ENCODE results near the gene PCDHGB5.
"Not testable (repeated sequence)": the region's sequence is repeated elsewhere in the genome, so short reads cannot be mapped to it uniquely, and the experiment has no call there.

PCDHGB5 gene

DNA sequence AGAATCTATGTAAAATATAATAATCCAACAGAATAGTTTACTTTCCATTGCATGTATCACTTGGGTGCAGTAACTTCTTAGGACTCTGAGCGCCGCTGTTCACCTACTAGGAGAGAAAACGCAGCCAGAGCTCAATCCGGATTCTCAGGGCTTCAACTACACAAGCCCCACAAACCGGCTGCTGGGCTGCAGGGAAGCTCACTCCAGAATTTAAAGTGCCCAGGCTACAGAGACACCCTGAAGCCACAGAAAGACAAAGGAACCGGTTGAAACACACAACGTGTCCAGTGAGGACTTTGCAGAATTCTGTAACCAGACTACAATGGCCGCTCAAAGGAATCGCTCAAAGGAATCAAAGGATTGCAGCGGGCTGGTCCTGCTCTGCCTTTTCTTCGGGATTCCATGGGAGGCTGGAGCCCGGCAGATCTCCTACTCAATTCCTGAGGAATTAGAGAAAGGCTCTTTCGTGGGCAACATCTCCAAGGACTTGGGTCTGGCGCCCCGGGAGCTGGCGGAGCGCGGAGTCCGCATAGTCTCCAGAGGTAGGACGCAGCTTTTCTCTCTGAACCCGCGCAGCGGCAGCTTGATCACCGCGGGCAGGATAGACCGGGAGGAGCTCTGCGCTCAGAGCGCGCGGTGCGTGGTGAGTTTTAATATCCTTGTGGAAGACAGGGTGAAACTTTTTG, 15.2 kb downstream of the PCDHGB5 start, which contains the start of gene PCDHGA10:
PCDHGA10 (plus strand) TSS at position 134 of the 686 bp plus-strand sequence; CDS start at position 323, 189 bp downstream.
- peak; percentile 45 for DNase-seq (ENCODE audit: low spot score)

DNA sequence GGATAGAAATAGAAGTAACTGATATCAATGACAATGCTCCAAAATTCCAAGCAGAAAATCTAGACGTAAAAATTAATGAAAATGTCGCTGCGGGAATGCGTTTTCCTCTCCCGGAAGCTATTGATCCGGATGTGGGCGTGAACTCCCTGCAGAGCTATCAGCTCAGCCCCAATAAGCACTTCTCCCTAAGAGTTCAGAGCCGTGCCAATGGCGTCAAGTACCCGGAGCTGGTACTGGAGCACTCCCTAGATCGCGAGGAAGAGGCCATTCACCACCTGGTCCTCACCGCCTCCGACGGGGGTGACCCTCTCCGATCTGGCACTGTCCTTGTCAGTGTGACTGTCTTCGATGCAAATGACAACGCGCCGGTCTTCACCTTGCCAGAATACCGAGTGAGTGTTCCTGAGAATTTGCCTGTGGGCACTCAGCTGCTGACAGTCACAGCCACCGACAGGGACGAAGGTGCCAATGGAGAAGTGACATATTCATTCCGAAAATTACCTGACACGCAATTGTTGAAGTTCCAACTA, 15.9 kb downstream of the PCDHGB5 start:
- no peak for DNase-seq (ENCODE audit: low spot score)

DNA sequence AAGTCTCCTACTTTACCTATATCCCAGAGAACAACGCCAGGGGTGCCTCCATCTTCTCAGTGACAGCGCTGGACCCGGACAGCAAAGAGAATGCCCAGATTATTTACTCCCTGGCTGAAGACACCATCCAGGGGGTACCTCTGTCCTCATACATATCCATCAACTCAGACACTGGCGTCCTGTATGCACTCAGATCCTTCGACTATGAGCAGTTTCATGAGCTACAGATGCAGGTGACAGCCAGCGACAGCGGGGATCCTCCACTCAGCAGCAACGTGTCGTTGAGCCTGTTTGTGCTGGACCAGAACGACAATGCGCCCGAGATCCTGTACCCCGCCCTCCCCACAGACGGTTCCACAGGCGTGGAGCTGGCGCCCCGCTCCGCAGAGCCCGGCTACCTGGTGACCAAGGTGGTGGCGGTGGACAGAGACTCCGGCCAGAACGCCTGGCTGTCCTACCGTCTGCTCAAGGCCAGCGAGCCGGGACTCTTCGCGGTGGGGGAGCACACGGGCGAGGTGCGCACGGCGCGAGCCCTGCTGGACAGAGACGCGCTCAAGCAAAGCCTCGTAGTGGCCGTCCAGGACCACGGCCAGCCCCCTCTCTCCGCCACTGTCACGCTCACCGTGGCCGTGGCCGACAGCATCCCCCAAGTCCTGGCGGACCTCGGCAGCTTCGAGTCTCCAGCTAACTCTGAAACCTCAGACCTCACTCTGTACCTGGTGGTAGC, 17.0 kb downstream of the PCDHGB5 start:
- DNase-seq (ENCODE audit: low spot score): not testable (repeated sequence)

GRCh38 chr5:141415275-141415618, 17.5 kb downstream of the PCDHGB5 start:
- DNase-seq (ENCODE audit: low spot score): not testable (repeated sequence)

DNA sequence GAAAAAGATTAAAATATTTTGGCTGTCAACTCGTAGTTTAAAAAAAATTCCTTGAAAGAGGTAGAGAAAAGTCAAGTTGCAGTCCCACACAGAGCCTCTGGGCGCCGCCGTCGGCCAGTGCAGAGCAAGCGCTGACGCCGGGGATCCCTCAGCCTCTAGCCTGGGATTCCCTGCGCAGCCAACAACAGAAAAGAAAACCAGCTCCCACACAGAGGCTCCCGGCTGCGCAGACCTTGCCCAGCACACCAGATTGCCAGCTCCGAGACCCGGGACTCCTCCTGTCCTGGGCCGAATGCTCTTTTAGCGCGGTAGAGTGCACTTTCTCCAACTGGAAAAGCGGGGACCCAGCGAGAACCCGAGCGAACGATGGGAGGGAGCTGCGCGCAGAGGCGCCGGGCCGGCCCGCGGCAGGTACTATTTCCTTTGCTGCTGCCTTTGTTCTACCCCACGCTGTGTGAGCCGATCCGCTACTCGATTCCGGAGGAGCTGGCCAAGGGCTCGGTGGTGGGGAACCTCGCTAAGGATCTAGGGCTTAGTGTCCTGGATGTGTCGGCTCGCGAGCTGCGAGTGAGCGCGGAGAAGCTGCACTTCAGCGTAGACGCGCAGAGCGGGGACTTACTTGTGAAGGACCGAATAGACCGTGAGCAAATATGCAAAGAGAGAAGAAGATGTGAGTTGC, 19.9 kb downstream of the PCDHGB5 start, which contains the start of gene PCDHGB7:
PCDHGB7 (plus strand) TSS at position 184 of the 679 bp plus-strand sequence; CDS start at position 367, 183 bp downstream.
- peak; percentile 73 for DNase-seq (ENCODE audit: low spot score)

DNA sequence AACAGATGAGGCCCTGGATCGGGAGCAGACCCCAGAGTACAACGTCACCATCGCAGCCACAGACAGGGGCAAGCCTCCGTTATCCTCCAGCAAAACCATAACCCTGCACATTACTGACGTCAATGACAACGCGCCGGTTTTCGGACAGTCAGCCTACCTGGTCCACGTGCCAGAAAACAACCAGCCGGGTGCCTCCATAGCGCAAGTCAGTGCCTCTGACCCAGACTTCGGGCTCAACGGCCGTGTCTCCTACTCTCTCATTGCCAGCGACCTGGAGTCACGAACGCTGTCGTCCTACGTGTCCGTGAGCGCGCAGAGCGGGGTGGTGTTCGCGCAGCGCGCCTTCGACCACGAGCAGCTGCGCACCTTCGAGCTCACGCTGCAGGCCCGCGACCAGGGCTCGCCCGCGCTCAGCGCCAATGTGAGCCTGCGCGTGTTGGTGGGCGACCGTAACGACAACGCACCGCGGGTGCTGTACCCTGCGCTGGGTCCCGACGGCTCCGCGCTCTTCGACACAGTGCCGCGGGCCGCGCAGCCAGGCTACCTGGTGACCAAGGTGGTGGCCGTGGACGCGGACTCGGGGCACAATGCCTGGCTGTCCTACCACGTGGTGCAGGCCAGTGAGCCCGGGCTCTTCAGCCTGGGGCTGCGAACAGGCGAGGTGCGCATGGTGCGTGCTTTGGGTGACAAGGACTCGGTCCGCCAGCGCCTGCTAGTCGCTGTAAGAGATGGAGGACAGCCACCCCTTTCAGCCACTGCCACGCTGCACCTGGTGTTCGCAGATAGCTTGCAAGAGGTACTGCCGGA, 21.5 kb downstream of the PCDHGB5 start:
- no peak for DNase-seq (ENCODE audit: low spot score)

- no peak for DNase-seq (ENCODE audit: low spot score)
These were observed 23.2 kb downstream of the PCDHGB5 start, which contains the start of gene PCDHGA11 for GRCh38 chr5:141420855-141421488. PCDHGA11 (plus strand) TSS chr5:141421051; CDS start chr5:141421228, 177 bp downstream.

- DNase-seq (ENCODE audit: low spot score): no peak
These were observed 23.7 kb downstream of the PCDHGB5 start for GRCh38 chr5:141421489-141421855.

- no peak for DNase-seq (ENCODE audit: low spot score)
These were observed 25.1 kb downstream of the PCDHGB5 start for GRCh38 chr5:141422742-141423291.

DNA sequence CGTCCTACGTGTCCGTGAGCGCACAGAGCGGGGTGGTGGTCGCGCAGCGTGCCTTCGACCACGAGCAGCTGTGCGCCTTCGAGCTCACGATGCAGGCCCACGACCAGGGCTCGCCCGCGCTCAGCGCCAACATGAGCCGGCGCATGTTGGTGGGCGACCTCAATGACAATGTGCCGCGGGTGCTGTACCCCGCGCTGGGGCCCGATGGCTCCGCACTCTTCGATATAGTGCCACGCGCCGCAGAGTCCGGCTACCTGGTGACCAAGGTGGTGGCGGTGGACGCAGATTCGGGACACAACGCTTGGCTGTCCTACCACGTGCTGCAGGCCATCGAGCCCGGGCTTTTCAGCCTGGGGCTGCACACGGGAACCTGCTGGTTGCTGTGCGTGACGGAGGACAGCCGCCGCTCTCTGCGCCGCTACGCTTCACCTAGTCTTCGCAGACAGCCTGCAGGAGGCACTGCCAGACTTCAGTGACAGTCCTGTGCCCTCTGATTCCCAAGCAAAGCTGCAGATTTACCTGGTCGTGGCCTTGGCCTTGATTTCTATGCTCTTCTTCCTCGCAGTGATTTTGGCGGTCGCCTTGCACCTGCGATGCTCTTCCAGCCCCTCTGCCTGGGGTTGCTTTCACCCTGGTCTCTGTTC, 30.2 kb downstream of the PCDHGB5 start:
- no peak for DNase-seq (ENCODE audit: low spot score)

DNA sequence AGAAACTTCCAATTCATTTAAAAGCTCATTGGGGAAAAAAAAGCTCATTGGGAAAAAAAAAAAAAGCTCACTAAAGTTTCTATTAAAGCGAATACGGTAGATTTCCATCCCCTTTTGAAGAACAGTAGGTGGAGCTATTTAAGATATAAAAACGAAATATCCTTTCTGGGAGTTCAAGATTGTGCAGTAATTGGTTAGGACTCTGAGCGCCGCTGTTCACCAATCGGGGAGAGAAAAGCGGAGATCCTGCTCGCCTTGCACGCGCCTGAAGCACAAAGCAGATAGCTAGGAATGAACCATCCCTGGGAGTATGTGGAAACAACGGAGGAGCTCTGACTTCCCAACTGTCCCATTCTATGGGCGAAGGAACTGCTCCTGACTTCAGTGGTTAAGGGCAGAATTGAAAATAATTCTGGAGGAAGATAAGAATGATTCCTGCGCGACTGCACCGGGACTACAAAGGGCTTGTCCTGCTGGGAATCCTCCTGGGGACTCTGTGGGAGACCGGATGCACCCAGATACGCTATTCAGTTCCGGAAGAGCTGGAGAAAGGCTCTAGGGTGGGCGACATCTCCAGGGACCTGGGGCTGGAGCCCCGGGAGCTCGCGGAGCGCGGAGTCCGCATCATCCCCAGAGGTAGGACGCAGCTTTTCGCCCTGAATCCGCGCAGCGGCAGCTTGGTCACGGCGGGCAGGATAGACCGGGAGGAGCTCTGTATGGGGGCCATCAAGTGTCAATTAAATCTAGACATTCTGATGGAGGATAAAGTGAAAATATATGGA, 32.8 kb downstream of the PCDHGB5 start, which contains the start of gene PCDHGA12:
PCDHGA12 (plus strand) TSS at position 176 of the 782 bp plus-strand sequence; CDS start at position 429, 253 bp downstream.
- DNase-seq (ENCODE audit: low spot score): no peak

- DNase-seq (ENCODE audit: low spot score): no peak
These were observed 33.5 kb downstream of the PCDHGB5 start for GRCh38 chr5:141431286-141431685.

GRCh38 chr5:141432308-141432707, 34.6 kb downstream of the PCDHGB5 start:
- not testable (repeated sequence) for DNase-seq (ENCODE audit: low spot score)

DNA sequence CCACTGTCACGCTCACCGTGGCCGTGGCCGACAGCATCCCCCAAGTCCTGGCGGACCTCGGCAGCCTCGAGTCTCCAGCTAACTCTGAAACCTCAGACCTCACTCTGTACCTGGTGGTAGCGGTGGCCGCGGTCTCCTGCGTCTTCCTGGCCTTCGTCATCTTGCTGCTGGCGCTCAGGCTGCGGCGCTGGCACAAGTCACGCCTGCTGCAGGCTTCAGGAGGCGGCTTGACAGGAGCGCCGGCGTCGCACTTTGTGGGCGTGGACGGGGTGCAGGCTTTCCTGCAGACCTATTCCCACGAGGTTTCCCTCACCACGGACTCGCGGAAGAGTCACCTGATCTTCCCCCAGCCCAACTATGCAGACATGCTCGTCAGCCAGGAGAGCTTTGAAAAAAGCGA, 35.0 kb downstream of the PCDHGB5 start:
- DNase-seq (ENCODE audit: low spot score): not testable (repeated sequence)

- DNase-seq (ENCODE audit: low spot score): no peak
These were observed 36.3 kb downstream of the PCDHGB5 start for GRCh38 chr5:141434006-141434405.

GRCh38 chr5:141437221-141437620, 39.5 kb downstream of the PCDHGB5 start:
- DNase-seq (ENCODE audit: low spot score): no peak

- DNase-seq (ENCODE audit: low spot score): peak; percentile 3
These were observed 41.8 kb downstream of the PCDHGB5 start for GRCh38 chr5:141439411-141440141.

GRCh38 chr5:141440341-141440740, 42.6 kb downstream of the PCDHGB5 start:
- no peak for DNase-seq (ENCODE audit: low spot score)
